Measurements from ENCODE around the gene CDCA7.
A peak's percentile ranks its signal among the peaks of the same experiment; 100 is the strongest.

CDCA7 gene

GRCh38 chr2:173401716-173402326, 47.1 kb downstream of the CDCA7 start:
- no peak overlapping the region for H2AFZ ChIP-seq (ENCODE audit: low read length)
- peak overlapping the region; percentile 28 for H3K9ac ChIP-seq (ENCODE audit: low read depth, low read length, poor library complexity, severe bottlenecking)
- H3K9me2 ChIP-seq (replicated peaks; ENCODE audit: low read depth, low read length): no peaks in the 10 kb centered on the region
- no peaks in the 10 kb centered on the region for H3F3A ChIP-seq (ENCODE audit: low read depth)
- no peak overlapping the region for H3K4me3 ChIP-seq (ENCODE audit: low read length, poor library complexity, severe bottlenecking)
- no peaks in the 10 kb centered on the region for H4K20me1 ChIP-seq (ENCODE audit: insufficient read depth, low read length, poor library complexity, severe bottlenecking)
- peak overlapping the region; percentile 66 for H3K4me2 ChIP-seq (ENCODE audit: low read depth, low read length, poor library complexity, severe bottlenecking)
- H3K4me1 ChIP-seq (ENCODE audit: insufficient read depth, low read length, poor library complexity, severe bottlenecking): peaks cover 12% of the 10 kb centered on the region
- no peaks in the 10 kb centered on the region for H3K36me3 ChIP-seq (ENCODE audit: insufficient read depth, low read length)
- no peaks in the 10 kb centered on the region for H3K27me3 ChIP-seq (ENCODE audit: insufficient read depth, low read length, poor library complexity, severe bottlenecking)
- H3K9me3 ChIP-seq (ENCODE audit: insufficient read depth, low read depth, low read length): no peaks in the 10 kb centered on the region
- H3K79me2 ChIP-seq (ENCODE audit: insufficient read depth, low read length): no peaks in the 10 kb centered on the region
- no peak for TF ChIP-seq EZH2phosphoT487 (IDR thresholded peaks at IDR 0.05; ENCODE audit: borderline replicate concordance)
- TF ChIP-seq, protein P1, sequence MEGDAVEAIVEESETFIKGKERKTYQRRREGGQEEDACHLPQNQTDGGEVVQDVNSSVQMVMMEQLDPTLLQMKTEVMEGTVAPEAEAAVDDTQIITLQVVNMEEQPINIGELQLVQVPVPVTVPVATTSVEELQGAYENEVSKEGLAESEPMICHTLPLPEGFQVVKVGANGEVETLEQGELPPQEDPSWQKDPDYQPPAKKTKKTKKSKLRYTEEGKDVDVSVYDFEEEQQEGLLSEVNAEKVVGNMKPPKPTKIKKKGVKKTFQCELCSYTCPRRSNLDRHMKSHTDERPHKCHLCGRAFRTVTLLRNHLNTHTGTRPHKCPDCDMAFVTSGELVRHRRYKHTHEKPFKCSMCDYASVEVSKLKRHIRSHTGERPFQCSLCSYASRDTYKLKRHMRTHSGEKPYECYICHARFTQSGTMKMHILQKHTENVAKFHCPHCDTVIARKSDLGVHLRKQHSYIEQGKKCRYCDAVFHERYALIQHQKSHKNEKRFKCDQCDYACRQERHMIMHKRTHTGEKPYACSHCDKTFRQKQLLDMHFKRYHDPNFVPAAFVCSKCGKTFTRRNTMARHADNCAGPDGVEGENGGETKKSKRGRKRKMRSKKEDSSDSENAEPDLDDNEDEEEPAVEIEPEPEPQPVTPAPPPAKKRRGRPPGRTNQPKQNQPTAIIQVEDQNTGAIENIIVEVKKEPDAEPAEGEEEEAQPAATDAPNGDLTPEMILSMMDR (conservative IDR thresholded peaks at IDR 0.05; ENCODE audit: low read length): no peak

- Histone ChIP-seq H3K4me3 (ENCODE audit: low read length, poor library complexity, severe bottlenecking) (peak overlapping the region; percentile 46), H3K9ac (ENCODE audit: low read depth, low read length, poor library complexity, severe bottlenecking) (peak overlapping the region; percentile 28), H2AFZ (ENCODE audit: low read length) (peak overlapping the region; percentile 77)
Measured at GRCh38 chr2:173402405-173402974, 47.8 kb downstream of the CDCA7 start.

GRCh38 chr2:173404841-173405750, 50.4 kb downstream of the CDCA7 start:
- H3K79me2 ChIP-seq (ENCODE audit: insufficient read depth, low read length): no peaks in the 10 kb centered on the region
- no peak overlapping the region for H3K4me3 ChIP-seq (ENCODE audit: low read length, poor library complexity, severe bottlenecking)
- no peaks in the 10 kb centered on the region for H3K9me3 ChIP-seq (ENCODE audit: insufficient read depth, low read depth, low read length)
- no peaks in the 10 kb centered on the region for H4K20me1 ChIP-seq (ENCODE audit: insufficient read depth, low read length, poor library complexity, severe bottlenecking)
- no peaks in the 10 kb centered on the region for H3K27me3 ChIP-seq (ENCODE audit: insufficient read depth, low read length, poor library complexity, severe bottlenecking)
- H3K9ac ChIP-seq (ENCODE audit: low read depth, low read length, poor library complexity, severe bottlenecking): no peak overlapping the region
- H3K4me2 ChIP-seq (ENCODE audit: low read depth, low read length, poor library complexity, severe bottlenecking): no peak overlapping the region
- H3K9me2 ChIP-seq (replicated peaks; ENCODE audit: low read depth, low read length): no peaks in the 10 kb centered on the region
- H3K36me3 ChIP-seq (ENCODE audit: insufficient read depth, low read length): no peaks in the 10 kb centered on the region
- H2AFZ ChIP-seq (ENCODE audit: low read length): no peak overlapping the region
- no peaks in the 10 kb centered on the region for H3F3A ChIP-seq (ENCODE audit: low read depth)
- H3K4me1 ChIP-seq (ENCODE audit: insufficient read depth, low read length, poor library complexity, severe bottlenecking): peaks cover 12% of the 10 kb centered on the region
- TF ChIP-seq, protein P1 (conservative IDR thresholded peaks at IDR 0.05; ENCODE audit: low read length): no peak
- no peak for TF ChIP-seq EZH2phosphoT487 (IDR thresholded peaks at IDR 0.05; ENCODE audit: borderline replicate concordance)

More at GRCh38 chr2:173402405-173402974, 47.8 kb downstream of the CDCA7 start:
- TF ChIP-seq EZH2phosphoT487 (IDR thresholded peaks at IDR 0.05; ENCODE audit: borderline replicate concordance): no peak
- TF ChIP-seq, protein P1 (conservative IDR thresholded peaks at IDR 0.05; ENCODE audit: low read length): peak; percentile 88
- H3K36me3 ChIP-seq (ENCODE audit: insufficient read depth, low read length): no peaks in the 10 kb centered on the region
- H3K9me3 ChIP-seq (ENCODE audit: insufficient read depth, low read depth, low read length): no peaks in the 10 kb centered on the region
- H3K4me1 ChIP-seq (ENCODE audit: insufficient read depth, low read length, poor library complexity, severe bottlenecking): peaks cover 12% of the 10 kb centered on the region
- no peaks in the 10 kb centered on the region for H3K9me2 ChIP-seq (replicated peaks; ENCODE audit: low read depth, low read length)
- peak overlapping the region; percentile 66 for H3K4me2 ChIP-seq (ENCODE audit: low read depth, low read length, poor library complexity, severe bottlenecking)
- no peaks in the 10 kb centered on the region for H3F3A ChIP-seq (ENCODE audit: low read depth)
- no peaks in the 10 kb centered on the region for H3K79me2 ChIP-seq (ENCODE audit: insufficient read depth, low read length)
- H3K27me3 ChIP-seq (ENCODE audit: insufficient read depth, low read length, poor library complexity, severe bottlenecking): no peaks in the 10 kb centered on the region
- H4K20me1 ChIP-seq (ENCODE audit: insufficient read depth, low read length, poor library complexity, severe bottlenecking): no peaks in the 10 kb centered on the region

Data from Loucy (cell line).